Fibroblast of skin of abdomen (primary cell): ENCODE measurements around the gene PTPRG.
"Not testable (repeated sequence)": the region's sequence is repeated elsewhere in the genome, so short reads cannot be mapped to it uniquely, and the experiment has no call there.

Experiments
- DNase-seq: peaks from one replicate; pipeline ENCODE4 v3.0.0-alpha.2; 2013

PTPRG gene

DNA sequence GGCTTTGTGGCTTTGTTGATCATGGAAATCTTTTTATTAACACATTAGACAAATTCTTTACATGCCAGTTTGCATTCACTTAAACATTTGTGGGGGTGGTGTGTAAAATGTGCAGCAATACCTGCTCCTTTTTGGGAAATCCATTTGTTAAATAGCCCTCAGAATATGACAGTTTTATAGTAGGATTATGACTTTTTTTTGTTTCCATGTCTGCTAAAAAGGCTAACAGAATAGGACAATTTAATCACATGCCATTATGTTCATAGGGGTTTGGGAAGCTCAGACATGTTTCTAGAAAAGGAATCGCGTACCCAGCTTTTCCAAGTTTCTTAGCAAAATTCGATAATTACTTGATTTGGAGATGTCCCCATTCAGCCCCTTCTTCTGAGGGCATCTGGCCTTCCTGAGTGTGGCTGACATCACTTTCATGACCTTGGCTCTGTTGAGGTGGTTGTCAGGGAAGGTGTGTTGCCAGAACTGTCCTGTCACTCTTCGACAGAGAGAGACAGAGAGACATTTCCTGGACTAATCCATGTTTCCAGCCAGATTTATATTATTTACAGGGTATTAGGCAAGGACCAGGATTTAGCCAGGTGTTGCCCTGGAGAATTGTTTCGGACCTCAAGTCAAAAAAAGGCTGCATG lies 126.4 kb downstream of the PTPRG start:
- DNase-seq = peak; percentile 28

- no peak for DNase-seq
These were observed 127.1 kb downstream of the PTPRG start for GRCh38 chr3:61688307-61688984.

DNA sequence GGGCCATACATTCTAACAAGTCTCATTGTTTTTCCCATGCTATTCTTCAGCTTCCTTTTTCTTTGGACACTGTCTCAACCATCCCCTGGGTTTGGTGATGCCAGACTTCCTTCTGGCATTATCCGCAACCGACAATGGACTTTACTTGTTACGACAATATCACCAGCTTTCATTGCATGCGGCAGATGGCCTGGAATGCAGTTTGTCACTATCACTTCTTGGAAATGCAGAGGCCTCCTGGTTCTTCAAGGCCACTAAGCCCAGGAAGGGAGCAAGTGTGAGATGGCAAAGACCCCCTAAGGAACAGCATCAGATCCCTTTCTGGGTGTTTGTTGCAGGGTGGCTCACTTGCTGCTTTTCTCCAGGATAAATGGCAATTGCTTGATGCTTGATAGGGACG lies 128.6 kb downstream of the PTPRG start:
- DNase-seq = no peak

DNA sequence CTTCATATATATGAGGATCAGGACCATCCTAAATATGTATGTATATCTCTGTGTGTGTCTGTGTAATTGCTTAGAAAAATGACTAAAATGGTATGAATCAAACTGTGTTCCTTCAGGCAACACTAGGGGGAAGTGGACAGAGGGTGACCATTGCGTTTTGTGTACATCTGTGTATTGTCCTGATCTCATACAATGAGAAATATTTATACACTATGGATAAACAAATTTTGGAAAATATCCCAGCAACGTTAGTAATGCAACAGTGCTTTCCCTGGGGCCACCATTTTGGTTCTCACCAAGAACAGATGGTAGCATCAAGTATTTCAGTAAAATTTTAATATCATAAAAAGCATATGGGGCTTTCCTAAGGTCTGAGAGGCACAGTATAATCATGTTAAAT lies 130.1 kb downstream of the PTPRG start:
- DNase-seq = no peak

DNA sequence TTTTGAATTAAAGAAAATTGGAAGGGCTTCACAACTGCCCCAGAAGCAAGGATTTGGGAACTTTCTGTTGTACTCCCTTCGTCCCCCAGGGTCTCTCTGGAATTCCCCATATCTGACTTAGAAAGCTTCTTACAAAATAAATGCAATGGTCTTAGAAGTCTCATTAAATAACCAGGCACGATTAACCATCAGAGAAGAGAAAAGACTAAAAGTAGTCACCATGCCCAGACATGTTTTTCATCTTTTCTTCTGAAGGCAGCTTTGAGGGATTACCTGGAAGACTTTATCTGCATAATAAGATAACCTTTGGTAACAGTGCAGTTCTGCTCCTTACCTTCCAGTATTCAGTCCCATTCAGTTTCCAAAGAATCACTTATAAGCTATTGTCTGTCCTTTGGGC lies 135.9 kb downstream of the PTPRG start:
- no peak for DNase-seq

GRCh38 chr3:61698278-61699072 lies 137.1 kb downstream of the PTPRG start:
- DNase-seq = not testable (repeated sequence)

GRCh38 chr3:61699622-61700021 lies 138.3 kb downstream of the PTPRG start:
- no peak for DNase-seq

GRCh38 chr3:61701011-61701410 lies 139.6 kb downstream of the PTPRG start:
- no peak for DNase-seq

DNA sequence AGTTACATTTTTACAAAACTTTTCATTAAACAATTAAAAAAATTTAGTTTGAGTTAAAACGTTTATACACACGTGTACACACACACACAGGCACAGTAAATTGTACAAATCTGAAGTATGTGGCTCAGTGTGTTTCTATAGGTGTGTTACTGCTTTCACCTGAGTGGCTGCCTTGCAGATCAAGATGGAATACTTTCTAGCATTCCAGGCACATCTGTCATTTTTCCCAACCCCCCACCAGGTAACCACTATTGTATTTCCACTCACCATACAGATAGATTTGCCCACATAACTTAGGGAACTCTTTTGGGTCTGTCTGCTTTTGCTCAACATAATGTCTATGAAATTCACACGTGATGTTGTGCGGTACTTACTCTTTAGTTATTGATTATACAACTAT lies 141.1 kb downstream of the PTPRG start:
- DNase-seq = no peak

- no peak for DNase-seq
These were observed 143.4 kb downstream of the PTPRG start for GRCh38 chr3:61704807-61705206.

GRCh38 chr3:61707492-61707891 lies 146.1 kb downstream of the PTPRG start:
- DNase-seq = no peak

- DNase-seq = not testable (repeated sequence)
These were observed 149.5 kb downstream of the PTPRG start for GRCh38 chr3:61710920-61711319.

DNA sequence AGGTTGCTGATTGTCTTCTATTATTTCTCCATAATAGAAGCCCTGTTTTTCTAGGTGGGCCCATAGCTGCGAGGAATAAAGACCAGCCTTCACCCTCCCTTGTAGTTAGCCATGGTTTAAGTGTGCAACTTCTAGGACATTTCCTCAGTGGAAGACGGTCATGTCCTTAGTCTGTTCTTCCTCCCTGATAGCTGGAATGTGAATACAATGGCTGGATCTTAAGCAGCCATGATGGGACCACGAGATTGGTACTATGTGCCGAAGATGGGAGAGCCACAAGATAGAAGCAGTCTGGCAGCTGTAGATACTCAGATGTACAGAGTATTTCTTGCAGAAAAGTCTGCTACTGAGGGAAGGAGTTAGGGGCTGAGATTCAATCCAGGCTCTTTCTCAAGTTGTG lies 152.9 kb downstream of the PTPRG start:
- no peak for DNase-seq

- no peak for DNase-seq
These were observed 154.6 kb downstream of the PTPRG start for GRCh38 chr3:61715886-61716527.

- not testable (repeated sequence) for DNase-seq
These were observed 155.3 kb downstream of the PTPRG start for GRCh38 chr3:61716693-61717092.

DNA sequence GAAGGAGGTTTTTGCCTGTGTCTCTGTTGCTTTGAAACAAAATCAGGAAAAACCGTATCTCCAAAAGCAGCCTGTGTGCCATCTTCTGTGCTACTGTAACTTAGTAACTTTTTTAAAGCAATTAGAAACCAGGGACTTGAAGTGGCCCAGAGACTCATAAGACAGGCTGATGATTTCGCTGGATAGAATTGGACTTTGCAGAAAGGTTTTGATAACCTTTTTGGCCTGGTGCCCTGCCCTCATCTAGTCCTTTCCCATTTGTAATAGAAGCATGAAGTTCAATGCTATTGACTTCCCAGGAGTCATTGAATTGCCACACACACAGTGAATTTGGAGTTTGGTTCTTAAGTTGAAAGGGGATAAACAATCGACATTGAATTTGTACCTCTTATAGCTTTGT lies 157.2 kb downstream of the PTPRG start:
- no peak for DNase-seq

GRCh38 chr3:61719278-61719977 lies 158.1 kb downstream of the PTPRG start:
- peak; percentile 10 for DNase-seq

- DNase-seq = no peak
These were observed 161.7 kb downstream of the PTPRG start for GRCh38 chr3:61723038-61723437.

DNA sequence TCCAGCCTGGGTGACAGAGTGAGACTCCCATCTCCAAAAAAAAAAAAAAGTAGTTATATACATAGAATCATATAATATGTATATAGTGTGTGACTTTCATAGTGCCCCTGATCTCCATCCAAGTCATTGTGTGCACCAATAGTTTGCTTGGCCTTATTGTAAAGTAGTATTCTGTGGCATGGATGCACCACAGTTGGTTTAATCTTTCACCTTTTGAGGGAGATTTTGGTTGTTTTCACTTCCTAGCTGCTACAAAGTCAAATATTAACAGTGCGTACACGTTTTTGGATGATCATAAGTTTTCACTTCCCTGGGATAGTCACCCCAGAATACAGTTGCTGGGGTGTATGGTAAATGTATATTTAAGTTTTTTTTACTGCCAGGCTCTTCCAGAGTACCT lies 162.8 kb downstream of the PTPRG start:
- DNase-seq = no peak

DNA sequence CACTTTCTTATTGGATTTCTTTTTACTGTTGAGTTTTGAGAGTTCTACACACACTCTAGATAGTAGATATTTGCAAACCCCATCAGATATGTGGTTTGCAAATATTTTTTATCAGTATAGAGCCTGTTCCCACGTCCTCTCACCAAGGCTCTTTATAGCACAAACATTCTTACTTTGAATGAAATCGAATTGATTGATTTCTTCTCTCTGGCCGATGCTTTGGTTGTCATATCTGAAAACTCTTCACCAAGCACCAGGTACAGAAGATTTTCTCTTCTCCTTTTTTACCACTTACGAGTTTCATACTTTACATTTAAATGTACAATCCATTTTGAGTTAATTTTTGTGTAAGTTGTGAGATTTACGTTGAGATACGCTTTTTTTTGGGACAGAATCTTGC lies 163.4 kb downstream of the PTPRG start:
- DNase-seq = no peak

DNA sequence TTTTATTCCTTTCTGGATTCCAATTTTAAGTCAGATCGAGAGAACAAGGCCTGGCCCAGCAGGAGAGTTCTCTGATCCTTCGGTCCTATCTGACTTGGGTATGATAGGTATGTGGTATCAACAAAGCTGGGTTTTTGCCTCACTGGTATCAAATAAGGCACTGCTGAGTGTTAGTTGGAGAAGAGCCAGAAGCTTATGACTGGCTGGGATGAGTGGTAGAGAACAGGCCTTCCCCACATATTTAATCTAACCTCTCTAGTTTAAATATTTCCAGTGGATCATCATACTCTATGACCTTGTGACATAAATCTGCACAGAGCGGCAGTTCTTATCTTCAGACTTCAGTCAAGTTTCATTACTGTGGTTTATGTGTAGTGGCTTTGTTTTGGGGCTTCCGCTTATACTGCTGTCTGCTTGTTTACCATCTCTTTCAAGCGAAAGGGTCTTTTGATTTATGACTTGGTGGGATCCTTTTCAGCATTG lies 164.5 kb downstream of the PTPRG start:
- peak; percentile 64 for DNase-seq

- no peak for DNase-seq
These were observed 166.1 kb downstream of the PTPRG start for GRCh38 chr3:61727435-61727834.
